Melanocyte of skin (primary cell): ENCODE measurements around the gene NUDCD3. TPM values are rescaled to one million over a fixed set of nuclear protein-coding genes. Genes with fewer than 3 reads are reported as not detected.

ENCODE experiments used
- small RNA-seq, 2 donors: library from RNA; depleted of rRNA; stranded (forward); fragments of <200 nt; gene quantifications; one replicate each; pipeline ENCODE3, GENCODE V24; 2012
- total RNA-seq, 2 donors: library from RNA; depleted of rRNA; stranded (reverse); fragments of >200 nt; gene quantifications; 2 replicates each; pipeline ENCODE4 v1.2.3, GENCODE V29; 2012

The NUDCD3 gene
- total RNA-seq, result 10 to 100 TPM; 59.5 to 77.3 TPM

DNA sequence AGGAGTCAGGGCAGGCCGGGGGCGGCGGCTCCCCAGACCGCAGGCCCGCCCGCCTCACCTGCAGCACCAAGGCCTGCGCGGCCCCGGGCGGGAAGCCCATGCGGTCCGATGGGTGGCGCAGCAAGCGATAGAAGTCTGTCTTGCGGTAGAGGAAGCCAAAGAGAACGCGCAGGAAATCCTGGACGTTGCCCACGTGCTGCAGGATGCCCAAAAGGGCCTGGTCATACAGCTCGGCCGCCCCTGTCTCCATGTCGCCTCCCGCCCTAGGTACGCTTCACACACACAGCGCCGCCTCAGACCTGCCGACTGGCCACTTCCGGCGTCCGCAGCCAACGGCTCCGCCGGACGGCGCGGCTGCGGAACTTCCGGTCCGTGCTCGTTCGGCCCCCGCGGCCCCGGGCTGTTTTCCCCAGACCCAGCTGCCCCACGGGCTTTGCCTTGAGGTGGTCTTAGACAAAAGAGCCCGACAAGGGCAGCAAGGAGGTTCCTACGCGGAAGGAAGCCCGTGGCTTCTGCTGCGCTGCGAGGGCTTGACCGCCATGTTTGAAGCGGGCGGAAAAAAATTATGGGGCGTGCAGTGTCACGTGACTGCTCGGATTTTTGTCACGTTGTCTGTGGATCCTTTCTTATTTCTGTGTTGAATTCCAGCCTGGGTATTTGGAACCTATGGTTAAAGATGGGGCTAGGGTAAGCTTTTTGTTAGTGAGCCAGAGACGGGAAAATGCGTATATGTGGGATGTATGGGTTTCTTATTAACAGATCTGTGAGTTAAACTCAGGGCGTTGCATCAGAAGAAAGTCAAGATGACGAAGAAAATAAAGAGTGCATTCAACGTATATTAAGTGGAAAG, at the start of gene NUDCD3:
Gene NUDCD3, minus strand, starts transcription at position 308 of the 850 bp plus-strand sequence. Its CDS starts 58 bp downstream, at position 250.

Small RNAs within 50 kb of the gene (small RNA-seq; reads per million reads assigned to genes)
- 0 reads per million in 2 donors for gene RNU6-1097P

Other genes starting within 250 kb of the NUDCD3 start
- not detected for gene CAMK2B, start 165.1 kb downstream of the NUDCD3 start, total RNA-seq
- gene NPC1L1, start 50.7 kb upstream of the NUDCD3 start, total RNA-seq, result under 1 TPM in 1 of 2 donors, not detected in 1; under 0.01 TPM
- gene DDX56, start 83.2 kb upstream of the NUDCD3 start, total RNA-seq, result 10 to 100 TPM; 66.8 to 99.9 TPM
- 100 to 1,000 TPM; 103 to 106 TPM for gene TMED4, start 91.6 kb upstream of the NUDCD3 start, total RNA-seq
- gene OGDH, start 116.0 kb upstream of the NUDCD3 start, total RNA-seq, result 100 to 1,000 TPM; 101 to 103 TPM